Activated naive CD4-positive, alpha-beta T cell treated with anti-CD3 and anti-CD28 coated beads, Interleukin-2, amount 10 ng/mL, durations not matched to agents 7 days and 5 days (primary cell): ENCODE measurements around the gene RDH11.

Source experiments
- CTCF ChIA-PET: fragments of 350-600 bp; sonication (Branson Sonifier 250); formaldehyde crosslinking; loops from one replicate; lab custom pipeline; 2021; ENCODE audit warnings: antibody characterized with exemption; lab: Charles Lee
- DNase-seq: peaks from one replicate; pipeline ENCODE4 v3.0.0-alpha.2; 2020
- H3K27ac Mint-ChIP-seq: one replicate; pipeline ENCODE4 v1.8.0; 2021; ENCODE audit warnings: mild to moderate bottlenecking, moderate library complexity, mixed read lengths
- H3K27me3 Mint-ChIP-seq: one replicate; pipeline ENCODE4 v1.8.0; 2021; ENCODE audit warnings: mild to moderate bottlenecking, mixed read lengths
- H3K36me3 Mint-ChIP-seq: one replicate; pipeline ENCODE4 v1.8.0; 2021; ENCODE audit warnings: mixed read lengths
- H3K4me1 Mint-ChIP-seq: one replicate; pipeline ENCODE4 v1.8.0; 2021; ENCODE audit warnings: mixed read lengths
- H3K4me3 Mint-ChIP-seq: one replicate; pipeline ENCODE4 v1.8.0; 2021; ENCODE audit warnings: mild to moderate bottlenecking, moderate library complexity, mixed read lengths
- H3K9me3 Mint-ChIP-seq: one replicate; pipeline ENCODE4 v1.8.0; 2021; ENCODE audit warnings: mixed read lengths

The RDH11 gene

GRCh38 chr14:67683842-67684241, 11.7 kb downstream of the RDH11 start:
- no peaks in the 10 kb centered on the region for H3K27me3 Mint-ChIP-seq
- CTCF ChIA-PET = interaction anchor here (2.1 kb wide), 1 partner anchor 21 kb away, joined by 6 read pairs; no protein-coding TSS in a partner anchor
- peak overlapping the region; percentile 16 for H3K27ac Mint-ChIP-seq
- H3K36me3 Mint-ChIP-seq = peaks cover 56% of the 10 kb centered on the region
- no peaks in the 10 kb centered on the region for H3K9me3 Mint-ChIP-seq
- H3K4me1 Mint-ChIP-seq = peaks cover 18% of the 10 kb centered on the region
- DNase-seq = no peak
- no peak overlapping the region for H3K4me3 Mint-ChIP-seq

- H3K4me1 Mint-ChIP-seq = peaks cover 23% of the 10 kb centered on the region
- no peaks in the 10 kb centered on the region for H3K9me3 Mint-ChIP-seq
- H3K27me3 Mint-ChIP-seq = no peaks in the 10 kb centered on the region
- peaks cover 57% of the 10 kb centered on the region for H3K36me3 Mint-ChIP-seq
- no peak for DNase-seq
- H3K4me3 Mint-ChIP-seq = no peak overlapping the region
- CTCF ChIA-PET = no interaction called here
- no peak overlapping the region for H3K27ac Mint-ChIP-seq
Measured at GRCh38 chr14:67680941-67681340, 14.6 kb downstream of the RDH11 start.

- H3K9me3 Mint-ChIP-seq = no peaks in the 10 kb centered on the region
- peaks cover 53% of the 10 kb centered on the region for H3K36me3 Mint-ChIP-seq
- H3K27ac Mint-ChIP-seq = peak overlapping the region; percentile 49
- H3K27me3 Mint-ChIP-seq = no peaks in the 10 kb centered on the region
- CTCF ChIA-PET = no interaction called here
- no peak for DNase-seq
- H3K4me1 Mint-ChIP-seq = peaks cover 29% of the 10 kb centered on the region
- H3K4me3 Mint-ChIP-seq = no peak overlapping the region
Measured at GRCh38 chr14:67680121-67680602, 15.4 kb downstream of the RDH11 start.

- no peak overlapping the region for H3K4me3 Mint-ChIP-seq
- peaks cover 29% of the 10 kb centered on the region for H3K4me1 Mint-ChIP-seq
- H3K27me3 Mint-ChIP-seq = no peaks in the 10 kb centered on the region
- H3K27ac Mint-ChIP-seq = no peak overlapping the region
- H3K36me3 Mint-ChIP-seq = peaks cover 43% of the 10 kb centered on the region
- CTCF ChIA-PET = interaction anchor here (1.3 to 1.4 kb wide), 2 partner anchors 12 to 56 kb away, joined by 3 to 5 read pairs; no protein-coding TSS in a partner anchor
- no peaks in the 10 kb centered on the region for H3K9me3 Mint-ChIP-seq
- DNase-seq = no peak
Measured at GRCh38 chr14:67679006-67679405, 16.6 kb downstream of the RDH11 start.

- Mint-ChIP-seq H3K27me3 (no peaks in the 10 kb centered on the region), H3K36me3 (peaks cover 25% of the 10 kb centered on the region), H3K4me1 (peaks cover 36% of the 10 kb centered on the region), H3K9me3 (no peaks in the 10 kb centered on the region), H3K4me3 (peak overlapping the region; percentile 91), H3K27ac (peak overlapping the region; percentile 92)
- DNase-seq = no peak
- CTCF ChIA-PET = interaction anchor here (1.5 to 1.6 kb wide), 2 partner anchors 19 to 29 kb away, joined by 4 read pairs; no protein-coding TSS in a partner anchor
Measured at GRCh38 chr14:67675219-67675582, 20.4 kb downstream of the RDH11 start.

GRCh38 chr14:67674480-67675218, 20.9 kb downstream of the RDH11 start, which contains the start of gene VTI1B:
VTI1B (minus strand) TSS chr14:67674632; CDS start chr14:67674489, 143 bp downstream.
- Mint-ChIP-seq H3K27ac (peak within 1 kb of the TSS; percentile 92), H3K27me3 (no peaks in the 10 kb centered on the region), H3K9me3 (no peaks in the 10 kb centered on the region), H3K36me3 (peaks cover 25% of the 10 kb centered on the region), H3K4me3 (peak within 1 kb of the TSS; percentile 91), H3K4me1 (peaks cover 30% of the 10 kb centered on the region)
- CTCF ChIA-PET = interaction anchor here (0.5 to 2.1 kb wide), 4 partner anchors 12 to 30 kb away, joined by 4 to 11 read pairs (median 4); no protein-coding TSS in a partner anchor
- peak; percentile 83 for DNase-seq

- DNase-seq = peak; percentile 77
- CTCF ChIA-PET = interaction anchor here (1.4 to 2.1 kb wide), 3 partner anchors 20 to 90 kb away, joined by 4 to 11 read pairs (median 4); no protein-coding TSS in a partner anchor
- Mint-ChIP-seq H3K4me3 (peak overlapping the region; percentile 91), H3K9me3 (no peaks in the 10 kb centered on the region), H3K27ac (peak overlapping the region; percentile 88), H3K27me3 (no peaks in the 10 kb centered on the region), H3K4me1 (peaks cover 30% of the 10 kb centered on the region), H3K36me3 (peaks cover 25% of the 10 kb centered on the region)
Measured at GRCh38 chr14:67674139-67674479, 21.5 kb downstream of the RDH11 start.

- CTCF ChIA-PET = interaction anchor here (1.4 to 2.1 kb wide), 2 partner anchors 31 to 89 kb away, joined by 4 to 11 read pairs; no protein-coding TSS in a partner anchor
Measured at GRCh38 chr14:67673451-67673850, 22.1 kb downstream of the RDH11 start.

GRCh38 chr14:67668559-67668958, 27.0 kb downstream of the RDH11 start:
- H3K9me3 Mint-ChIP-seq = no peaks in the 10 kb centered on the region
- no peaks in the 10 kb centered on the region for H3K27me3 Mint-ChIP-seq
- H3K4me1 Mint-ChIP-seq = peaks cover 39% of the 10 kb centered on the region
- CTCF ChIA-PET = interaction anchor here (0.8 to 8.6 kb wide), 7 partner anchors 12 to 142 kb away, joined by 3 to 96 read pairs (median 3); partner anchors contain the start of genes ARG2 and RDH12
- H3K36me3 Mint-ChIP-seq = peaks cover 3% of the 10 kb centered on the region
- H3K4me3 Mint-ChIP-seq = no peak overlapping the region
- DNase-seq = no peak
- H3K27ac Mint-ChIP-seq = no peak overlapping the region

More at GRCh38 chr14:67673451-67673850, 22.1 kb downstream of the RDH11 start:
- no peaks in the 10 kb centered on the region for H3K27me3 Mint-ChIP-seq
- H3K4me3 Mint-ChIP-seq = peak overlapping the region; percentile 91
- DNase-seq = no peak
- no peak overlapping the region for H3K27ac Mint-ChIP-seq
- peaks cover 19% of the 10 kb centered on the region for H3K36me3 Mint-ChIP-seq
- H3K4me1 Mint-ChIP-seq = peaks cover 37% of the 10 kb centered on the region
- no peaks in the 10 kb centered on the region for H3K9me3 Mint-ChIP-seq

- peaks cover 32% of the 10 kb centered on the region for H3K4me1 Mint-ChIP-seq
Measured at GRCh38 chr14:67666750-67667449, 28.7 kb downstream of the RDH11 start.

GRCh38 chr14:67665868-67666267, 29.7 kb downstream of the RDH11 start:
- Mint-ChIP-seq H3K4me1 (peaks cover 30% of the 10 kb centered on the region), H3K27ac (no peak overlapping the region), H3K27me3 (no peaks in the 10 kb centered on the region), H3K36me3 (peaks cover 2% of the 10 kb centered on the region), H3K4me3 (no peak overlapping the region), H3K9me3 (no peaks in the 10 kb centered on the region)
- CTCF ChIA-PET = interaction anchor here (0.5 to 8.6 kb wide), 13 partner anchors 9 to 153 kb away, joined by 3 to 96 read pairs (median 3); partner anchors contain the start of gene ARG2
- no peak for DNase-seq

More at GRCh38 chr14:67666750-67667449, 28.7 kb downstream of the RDH11 start:
- H3K27ac Mint-ChIP-seq = no peak overlapping the region
- H3K36me3 Mint-ChIP-seq = peaks cover 2% of the 10 kb centered on the region
- no peak overlapping the region for H3K4me3 Mint-ChIP-seq
- CTCF ChIA-PET = interaction anchor here (0.6 to 8.6 kb wide), 20 partner anchors 11 to 247 kb away, joined by 3 to 96 read pairs (median 4); partner anchors contain the start of genes ARG2, PIGH and TMEM229B
- H3K27me3 Mint-ChIP-seq = no peaks in the 10 kb centered on the region
- DNase-seq = peak; percentile 45
- no peaks in the 10 kb centered on the region for H3K9me3 Mint-ChIP-seq

- Mint-ChIP-seq H3K27me3 (no peaks in the 10 kb centered on the region), H3K4me1 (peaks cover 22% of the 10 kb centered on the region), H3K9me3 (no peaks in the 10 kb centered on the region), H3K4me3 (no peak overlapping the region), H3K27ac (no peak overlapping the region), H3K36me3 (peaks cover 7% of the 10 kb centered on the region)
- CTCF ChIA-PET = interaction anchor here (1.2 to 8.6 kb wide), 3 partner anchors 41 to 92 kb away, joined by 3 to 96 read pairs (median 4); partner anchors contain the start of gene ARG2
- DNase-seq = no peak
Measured at GRCh38 chr14:67663633-67664032, 31.9 kb downstream of the RDH11 start.

GRCh38 chr14:67653651-67654280, 41.8 kb downstream of the RDH11 start:
- Mint-ChIP-seq H3K36me3 (peaks cover 37% of the 10 kb centered on the region), H3K4me3 (no peak overlapping the region), H3K27ac (no peak overlapping the region), H3K4me1 (no peaks in the 10 kb centered on the region), H3K9me3 (no peaks in the 10 kb centered on the region), H3K27me3 (no peaks in the 10 kb centered on the region)
- CTCF ChIA-PET = interaction anchor here (1.3 to 1.6 kb wide), 3 partner anchors 13 to 224 kb away, joined by 3 to 5 read pairs (median 3); no protein-coding TSS in a partner anchor
- DNase-seq = no peak
